Bronchial epithelial cell (primary cell): ENCODE measurements around the gene ICAM4. TPM values are rescaled to one million over a fixed set of nuclear protein-coding genes. Genes with fewer than 3 reads are reported as not detected.
"Not testable (repeated sequence)": the region's sequence is repeated elsewhere in the genome, so short reads cannot be mapped to it uniquely, and the experiment has no call there.

Source experiments
- DNase-seq: peaks from one replicate; pipeline ENCODE4 v3.0.0-alpha.2; 2010; ENCODE audit warnings: low read depth
- FAIRE-seq: peaks from 2 replicates; lab custom pipeline; 2011; peaks lifted over from hg19 to GRCh38; lab: Jason Lieb, UNC
- H3K27me3 ChIP-seq: 2 replicates; pipeline ENCODE4 v1.5.1; 2011; ENCODE audit warnings: low read length; ENCODE audit not compliant: control insufficient read depth, insufficient read depth
- H3K36me3 ChIP-seq: 2 replicates; pipeline ENCODE4 v1.5.1; 2011; ENCODE audit warnings: low read length; ENCODE audit not compliant: control insufficient read depth, insufficient read depth
- H3K4me3 ChIP-seq: 2 replicates; pipeline ENCODE4 v1.5.1; 2011; ENCODE audit warnings: mild to moderate bottlenecking, low read depth, low read length, control low read depth
- CTCF ChIP-seq: IDR thresholded peaks from 2 replicates; pipeline ENCODE4 v1.5.1; 2011; ENCODE audit warnings: mild to moderate bottlenecking, moderate library complexity, low read length, control low read depth, inconsistent platforms; ENCODE audit not compliant: insufficient read depth, severe bottlenecking
- total RNA-seq: library from RNA; depleted of rRNA; stranded (reverse); fragments of >200 nt; gene quantifications from 2 replicates; pipeline ENCODE4 v1.2.1, GENCODE V29; 2014

The ICAM4 gene
- total RNA-seq, 1 donor from 2014 or later = 10.8 TPM

GRCh38 chr19:10278935-10279334 lies 7.8 kb upstream of the ICAM4 start:
- Histone ChIP-seq H3K36me3 (no peaks in the 10 kb centered on the region), H3K27me3 (no peaks in the 10 kb centered on the region), H3K4me3 (no peak overlapping the region)
- FAIRE-seq (no peak), DNase-seq (no peak)
- no peak for TF ChIP-seq CTCF

GRCh38 chr19:10279737-10280442 lies 6.9 kb upstream of the ICAM4 start:
- TF ChIP-seq CTCF = no peak
- no peak for DNase-seq

GRCh38 chr19:10282043-10282442 lies 4.7 kb upstream of the ICAM4 start:
- not testable (repeated sequence) for H3K27me3 ChIP-seq, H3K36me3 ChIP-seq, H3K4me3 ChIP-seq, FAIRE-seq, DNase-seq

More at GRCh38 chr19:10279737-10280442, 6.9 kb upstream of the ICAM4 start:
- peaks cover 2% of the 10 kb centered on the region for H3K36me3 ChIP-seq
- no peaks in the 10 kb centered on the region for H3K27me3 ChIP-seq
- no peak for FAIRE-seq
- H3K4me3 ChIP-seq = no peak overlapping the region

GRCh38 chr19:10283301-10284064 lies 3.3 kb upstream of the ICAM4 start:
- FAIRE-seq (no peak), DNase-seq (peak; percentile 35)
- Histone ChIP-seq H3K36me3 (peaks cover 3% of the 10 kb centered on the region), H3K27me3 (no peaks in the 10 kb centered on the region), H3K4me3 (no peak overlapping the region)
- TF ChIP-seq CTCF = no peak

GRCh38 chr19:10284065-10284959 lies 2.4 kb upstream of the ICAM4 start:
- no peak for FAIRE-seq
- no peaks in the 10 kb centered on the region for H3K27me3 ChIP-seq
- no peak overlapping the region for H3K4me3 ChIP-seq
- no peak for DNase-seq
- no peak for TF ChIP-seq CTCF
- peaks cover 3% of the 10 kb centered on the region for H3K36me3 ChIP-seq

GRCh38 chr19:10284960-10285278 lies 1.8 kb upstream of the ICAM4 start:
- FAIRE-seq = no peak
- no peak for DNase-seq
- no peak overlapping the region for H3K4me3 ChIP-seq
- H3K27me3 ChIP-seq = no peaks in the 10 kb centered on the region
- H3K36me3 ChIP-seq = peaks cover 3% of the 10 kb centered on the region
- no peak for TF ChIP-seq CTCF
